SU-DHL-6 (cell line): ENCODE results near the gene PROSER1.

ENCODE experiments used
- H2AFZ ChIP-seq: fragments of 200-600 bp; sonication (generic); 2 replicates; pipeline ENCODE4 v1.6.1; 2014; ENCODE audit warnings: low read depth, mild to moderate bottlenecking, moderate library complexity, mixed read lengths, antibody characterized with exemption, low read length; ENCODE audit not compliant: severe bottlenecking
- H3F3A ChIP-seq: fragments of 200-600 bp; shearing (Covaris generic); 2 replicates; pipeline ENCODE4 v1.6.0; 2016; ENCODE audit warnings: antibody characterized with exemption, mild to moderate bottlenecking; ENCODE audit not compliant: insufficient read depth
- H3K27ac ChIP-seq: fragments of 200-600 bp; sonication (generic); 2 replicates; pipeline ENCODE4 v1.5.1; 2016; ENCODE audit warnings: low read depth, mild to moderate bottlenecking, low read length, moderate library complexity, mixed read lengths
- H3K27me3 ChIP-seq: fragments of 200-600 bp; sonication (generic), shearing (Covaris generic); 2 replicates; pipeline ENCODE4 v1.6.0; 2014; ENCODE audit warnings: mild to moderate bottlenecking, low read length
- H3K36me3 ChIP-seq: fragments of 200-600 bp; sonication (generic); 2 replicates; pipeline ENCODE4 v1.6.1; 2014; ENCODE audit warnings: mild to moderate bottlenecking, low read length, mixed read lengths
- H3K4me2 ChIP-seq: fragments of 300-600, 200-600 bp; shearing (Covaris generic), sonication (generic); 2 replicates; pipeline ENCODE4 v1.6.0; 2014; ENCODE audit warnings: low read length, low read depth, mild to moderate bottlenecking; ENCODE audit not compliant: poor library complexity, severe bottlenecking
- H3K4me3 ChIP-seq: fragments of 200-600 bp; sonication (generic); 2 replicates; pipeline ENCODE4 v1.5.1; 2014; ENCODE audit warnings: antibody characterized with exemption, low read length, mild to moderate bottlenecking, mixed read lengths; ENCODE audit not compliant: insufficient read depth, poor library complexity, severe bottlenecking
- H3K79me2 ChIP-seq: fragments of 200-600 bp; sonication (generic); 2 replicates; pipeline ENCODE4 v1.6.1; 2014; ENCODE audit warnings: mild to moderate bottlenecking, low read length, moderate library complexity; ENCODE audit not compliant: insufficient read depth
- H3K9ac ChIP-seq: fragments of 200-600 bp; sonication (generic); 2 replicates; pipeline ENCODE4 v1.7.0; 2014; ENCODE audit warnings: mild to moderate bottlenecking, low read length
- H3K9me2 ChIP-seq: fragments of 200-600 bp; sonication (generic); replicated peaks from 2 replicates; pipeline ENCODE4 v1.6.1; 2014; ENCODE audit warnings: low read length; ENCODE audit not compliant: insufficient read depth
- H3K9me3 ChIP-seq: fragments of 200-600 bp; sonication (generic); 2 replicates; pipeline ENCODE4 v1.6.1; 2014; ENCODE audit warnings: low read length, mixed read lengths; ENCODE audit not compliant: insufficient read depth
- H4K20me1 ChIP-seq: fragments of 200-600 bp; sonication (generic); 2 replicates; pipeline ENCODE4 v1.6.1; 2014; ENCODE audit warnings: low read depth, mild to moderate bottlenecking, antibody characterized with exemption, low read length, moderate library complexity, mixed read lengths
- EZH2phosphoT487 ChIP-seq: fragments of 200-600 bp; sonication (generic), shearing (Covaris generic); conservative IDR thresholded peaks from 2 replicates; pipeline ENCODE4 v1.6.1; 2018; ENCODE audit warnings: mild to moderate bottlenecking, antibody characterized with exemption, low read length, moderate library complexity, mixed read lengths
- TF ChIP-seq, protein P1 (sequence below): fragments of 200-600 bp; sonication (generic); IDR thresholded peaks from one replicate; pipeline ENCODE4 v1.5.1; 2017; ENCODE audit warnings: antibody characterized with exemption, mild to moderate bottlenecking, low read length, moderate library complexity; ENCODE audit not compliant: insufficient read depth, poor library complexity, severe bottlenecking

The PROSER1 gene

GRCh38 chr13:38981096-38981495 lies 56.8 kb downstream of the PROSER1 start:
- Histone ChIP-seq H3K9me3 (no peaks in the 10 kb centered on the region), H3K9me2 (no peaks in the 10 kb centered on the region), H3F3A (no peaks in the 10 kb centered on the region), H3K36me3 (no peaks in the 10 kb centered on the region), H2AFZ (no peak overlapping the region), H3K27ac (no peak overlapping the region), H4K20me1 (no peaks in the 10 kb centered on the region), H3K4me2 (no peak overlapping the region), H3K27me3 (no peaks in the 10 kb centered on the region), H3K4me3 (no peak overlapping the region), H3K9ac (no peak overlapping the region), H3K79me2 (no peaks in the 10 kb centered on the region)
- TF ChIP-seq, protein P1, sequence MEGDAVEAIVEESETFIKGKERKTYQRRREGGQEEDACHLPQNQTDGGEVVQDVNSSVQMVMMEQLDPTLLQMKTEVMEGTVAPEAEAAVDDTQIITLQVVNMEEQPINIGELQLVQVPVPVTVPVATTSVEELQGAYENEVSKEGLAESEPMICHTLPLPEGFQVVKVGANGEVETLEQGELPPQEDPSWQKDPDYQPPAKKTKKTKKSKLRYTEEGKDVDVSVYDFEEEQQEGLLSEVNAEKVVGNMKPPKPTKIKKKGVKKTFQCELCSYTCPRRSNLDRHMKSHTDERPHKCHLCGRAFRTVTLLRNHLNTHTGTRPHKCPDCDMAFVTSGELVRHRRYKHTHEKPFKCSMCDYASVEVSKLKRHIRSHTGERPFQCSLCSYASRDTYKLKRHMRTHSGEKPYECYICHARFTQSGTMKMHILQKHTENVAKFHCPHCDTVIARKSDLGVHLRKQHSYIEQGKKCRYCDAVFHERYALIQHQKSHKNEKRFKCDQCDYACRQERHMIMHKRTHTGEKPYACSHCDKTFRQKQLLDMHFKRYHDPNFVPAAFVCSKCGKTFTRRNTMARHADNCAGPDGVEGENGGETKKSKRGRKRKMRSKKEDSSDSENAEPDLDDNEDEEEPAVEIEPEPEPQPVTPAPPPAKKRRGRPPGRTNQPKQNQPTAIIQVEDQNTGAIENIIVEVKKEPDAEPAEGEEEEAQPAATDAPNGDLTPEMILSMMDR = no peak
- no peak for TF ChIP-seq EZH2phosphoT487

DNA sequence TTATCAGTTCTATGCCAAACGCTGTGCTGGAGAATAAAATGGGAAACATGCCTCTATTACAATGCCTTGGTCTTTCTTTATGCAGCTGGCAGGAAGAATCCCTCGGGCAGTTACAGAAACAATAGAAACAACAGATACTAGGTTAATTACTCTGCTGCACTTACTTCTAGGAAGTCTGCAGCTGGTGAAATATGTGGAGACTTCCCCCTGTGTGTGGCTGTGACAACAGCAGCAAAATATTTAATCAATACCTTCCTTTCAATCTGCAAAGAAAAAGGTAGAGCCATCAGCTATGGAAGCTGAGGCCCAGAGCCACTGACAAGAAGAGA lies 57.2 kb downstream of the PROSER1 start:
- Histone ChIP-seq H3K27me3 (no peaks in the 10 kb centered on the region), H3K9me2 (no peaks in the 10 kb centered on the region), H4K20me1 (no peaks in the 10 kb centered on the region), H3K9me3 (no peaks in the 10 kb centered on the region), H3K4me2 (no peak overlapping the region), H2AFZ (no peak overlapping the region), H3F3A (no peaks in the 10 kb centered on the region), H3K9ac (no peak overlapping the region), H3K4me3 (no peak overlapping the region), H3K79me2 (no peaks in the 10 kb centered on the region), H3K27ac (no peak overlapping the region), H3K36me3 (no peaks in the 10 kb centered on the region)
- no peak for TF ChIP-seq EZH2phosphoT487
- TF ChIP-seq, protein P1 = no peak

DNA sequence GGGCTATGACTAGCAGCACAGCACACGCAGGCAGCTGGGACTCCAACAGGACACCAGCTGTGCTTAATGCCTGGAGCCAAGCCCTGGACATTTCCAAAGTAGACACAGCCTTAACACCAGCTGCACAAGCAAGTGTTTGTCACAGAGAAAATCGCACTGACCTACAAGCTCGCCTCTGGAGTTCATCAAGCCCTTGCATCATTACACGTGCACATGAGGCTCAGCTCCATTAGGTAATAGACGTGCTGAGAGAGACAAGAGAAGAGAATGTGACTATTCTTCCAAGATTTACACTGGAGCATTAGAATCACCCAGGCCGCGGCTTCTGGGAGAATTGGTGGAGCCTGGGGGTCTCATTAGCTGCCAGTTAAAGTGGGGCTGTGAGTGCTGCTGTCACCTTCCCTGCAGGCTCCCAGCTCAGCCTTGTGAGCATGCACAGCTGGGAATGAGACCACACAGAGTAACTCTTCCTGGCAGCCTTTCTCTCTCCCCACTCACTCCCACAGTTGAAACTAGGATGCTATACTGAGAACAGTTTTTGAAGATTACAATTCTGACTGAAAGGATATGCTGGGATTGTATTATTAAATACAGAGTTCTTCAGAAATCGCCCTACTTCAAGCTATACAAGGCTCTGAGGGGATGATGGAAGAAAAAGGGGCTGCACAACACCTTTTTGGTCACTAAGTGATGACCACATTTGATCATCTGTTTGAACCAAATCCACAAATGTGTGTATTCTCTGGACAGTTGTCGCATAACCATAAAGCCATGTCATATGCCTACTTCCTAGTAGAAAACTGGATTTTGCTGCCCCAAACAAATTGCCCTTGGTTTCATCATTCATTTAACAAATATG lies 57.8 kb downstream of the PROSER1 start:
- TF ChIP-seq, protein P1 = no peak
- TF ChIP-seq EZH2phosphoT487 = no peak
- no peak overlapping the region for H3K9ac ChIP-seq
- no peak overlapping the region for H3K27ac ChIP-seq
- H2AFZ ChIP-seq = no peak overlapping the region
- H3K36me3 ChIP-seq = no peaks in the 10 kb centered on the region
- H3K9me2 ChIP-seq = no peaks in the 10 kb centered on the region
- no peaks in the 10 kb centered on the region for H4K20me1 ChIP-seq
- H3K9me3 ChIP-seq = no peaks in the 10 kb centered on the region
- no peaks in the 10 kb centered on the region for H3K79me2 ChIP-seq
- no peaks in the 10 kb centered on the region for H3K27me3 ChIP-seq
- no peak overlapping the region for H3K4me2 ChIP-seq
- H3F3A ChIP-seq = no peaks in the 10 kb centered on the region
- no peak overlapping the region for H3K4me3 ChIP-seq
